HG03108 (cell line): ENCODE measurements around the gene TNFRSF9.
"Not testable (repeated sequence)": the region's sequence is repeated elsewhere in the genome, so short reads cannot be mapped to it uniquely, and the experiment has no call there.

ENCODE experiments used
- ATAC-seq: cut with Tn5 transposase; IDR thresholded peaks from one replicate; pipeline ENCODE4 v1.9.1; 2021; ENCODE audit warnings: moderate library complexity; ENCODE audit not compliant: unreplicated experiment

The TNFRSF9 gene

GRCh38 chr1:7940745-7941436, at the start of gene TNFRSF9:
TSS of gene TNFRSF9 (minus strand) at chr1:7940839. CDS start at chr1:7939994, 845 bp downstream.
- no peak for ATAC-seq

GRCh38 chr1:7989762-7990428, 49.3 kb upstream of the TNFRSF9 start:
- no peak for ATAC-seq

- no peak for ATAC-seq
These were observed 47.9 kb upstream of the TNFRSF9 start for GRCh38 chr1:7988576-7988975.

GRCh38 chr1:7987528-7987927, 46.9 kb upstream of the TNFRSF9 start:
- no peak for ATAC-seq

GRCh38 chr1:7985851-7986612, 45.4 kb upstream of the TNFRSF9 start:
- ATAC-seq = no peak

- no peak for ATAC-seq
These were observed 44.2 kb upstream of the TNFRSF9 start for GRCh38 chr1:7984811-7985210.

GRCh38 chr1:7983086-7983778, 42.6 kb upstream of the TNFRSF9 start:
- no peak for ATAC-seq

- ATAC-seq = no peak
These were observed 40.3 kb upstream of the TNFRSF9 start for GRCh38 chr1:7980984-7981383.

- ATAC-seq = no peak
These were observed 34.7 kb upstream of the TNFRSF9 start for GRCh38 chr1:7975212-7975865.

GRCh38 chr1:7973086-7973485, 32.4 kb upstream of the TNFRSF9 start:
- ATAC-seq = no peak

- no peak for ATAC-seq
These were observed 31.6 kb upstream of the TNFRSF9 start for GRCh38 chr1:7972285-7972684.

- no peak for ATAC-seq
These were observed 30.4 kb upstream of the TNFRSF9 start for GRCh38 chr1:7971024-7971423.

- ATAC-seq = no peak
These were observed 29.6 kb upstream of the TNFRSF9 start for GRCh38 chr1:7970246-7970645.

- ATAC-seq = no peak
These were observed 27.0 kb upstream of the TNFRSF9 start for GRCh38 chr1:7967651-7968050.

GRCh38 chr1:7967196-7967595, 26.6 kb upstream of the TNFRSF9 start:
- no peak for ATAC-seq

- ATAC-seq = no peak
These were observed 23.8 kb upstream of the TNFRSF9 start for GRCh38 chr1:7964476-7964875.

- ATAC-seq = not testable (repeated sequence)
These were observed 23.2 kb upstream of the TNFRSF9 start for GRCh38 chr1:7963841-7964240.

- not testable (repeated sequence) for ATAC-seq
These were observed 22.7 kb upstream of the TNFRSF9 start for GRCh38 chr1:7963378-7963730.

- ATAC-seq = no peak
These were observed 22.2 kb upstream of the TNFRSF9 start for GRCh38 chr1:7962636-7963377.

- ATAC-seq = peak; percentile 1
These were observed 21.3 kb upstream of the TNFRSF9 start for GRCh38 chr1:7962014-7962335.
